CD4-positive, alpha-beta T cell treated with Interleukin-15 for 1 hour (primary cell): ENCODE results near the gene TMOD3.
"Not testable (repeated sequence)": the region's sequence is repeated elsewhere in the genome, so short reads cannot be mapped to it uniquely, and the experiment has no call there.

Experiments used
- DNase-seq: peaks from one replicate; pipeline ENCODE4 v3.0.0-alpha.2; 2020

TMOD3 gene

GRCh38 chr15:51865317-51865716, 35.9 kb downstream of the TMOD3 start:
- no peak for DNase-seq

DNA sequence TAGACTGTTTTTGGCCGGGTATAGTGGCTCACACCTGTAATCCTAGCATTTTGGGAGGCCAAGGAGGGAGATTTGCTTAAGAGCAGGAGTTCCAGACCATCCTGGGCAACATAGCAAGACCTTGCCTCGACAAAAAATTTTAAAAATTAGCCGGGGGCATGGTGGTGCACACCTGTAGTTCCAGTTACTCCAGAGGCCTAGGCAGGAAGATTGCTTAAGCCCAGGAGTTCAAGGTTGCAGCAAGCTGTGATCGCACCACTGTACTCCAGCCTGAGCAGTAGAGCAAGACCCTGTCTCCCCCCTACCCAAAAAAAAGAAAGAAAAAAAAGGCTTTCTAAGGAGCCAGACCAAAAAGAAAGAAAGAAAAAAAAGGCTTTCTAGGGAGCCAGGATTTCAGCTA, 36.7 kb downstream of the TMOD3 start:
- DNase-seq = no peak

DNA sequence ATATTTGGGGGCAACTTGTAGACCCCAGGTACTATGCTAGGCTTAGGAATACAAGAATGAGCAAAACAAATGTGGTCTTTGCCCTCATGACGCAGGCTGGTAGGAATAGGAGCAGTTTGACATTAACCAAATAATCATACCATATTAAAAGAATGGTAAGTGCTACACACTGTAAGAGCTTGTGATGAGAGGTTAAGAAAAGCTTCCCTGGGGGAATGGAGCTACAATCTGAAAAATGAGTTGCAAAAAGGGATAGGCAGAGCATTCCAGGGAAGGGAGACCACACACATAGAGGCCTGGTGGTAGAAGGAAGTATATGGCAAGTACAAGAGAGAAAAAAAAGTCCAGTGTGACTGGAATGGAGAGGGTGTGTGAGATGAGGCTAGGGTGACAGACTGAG, 37.3 kb downstream of the TMOD3 start:
- no peak for DNase-seq

DNA sequence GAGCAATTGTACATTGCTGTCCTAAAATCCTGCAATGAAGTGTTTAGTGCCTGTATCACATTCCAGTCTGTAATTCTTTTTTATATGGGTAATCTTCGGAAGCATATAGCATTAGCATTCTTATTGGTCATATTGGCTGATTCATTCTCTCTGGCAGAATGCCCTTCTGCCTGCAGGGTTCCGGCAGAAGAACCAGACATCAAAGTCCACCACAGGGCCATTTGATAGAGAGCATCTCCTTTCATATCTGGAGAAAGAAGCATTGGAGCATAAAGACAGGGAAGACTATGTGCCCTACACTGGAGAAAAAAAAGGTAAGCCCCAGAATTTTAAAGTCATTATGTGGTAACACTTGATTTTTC, 39.6 kb downstream of the TMOD3 start:
- no peak for DNase-seq

DNA sequence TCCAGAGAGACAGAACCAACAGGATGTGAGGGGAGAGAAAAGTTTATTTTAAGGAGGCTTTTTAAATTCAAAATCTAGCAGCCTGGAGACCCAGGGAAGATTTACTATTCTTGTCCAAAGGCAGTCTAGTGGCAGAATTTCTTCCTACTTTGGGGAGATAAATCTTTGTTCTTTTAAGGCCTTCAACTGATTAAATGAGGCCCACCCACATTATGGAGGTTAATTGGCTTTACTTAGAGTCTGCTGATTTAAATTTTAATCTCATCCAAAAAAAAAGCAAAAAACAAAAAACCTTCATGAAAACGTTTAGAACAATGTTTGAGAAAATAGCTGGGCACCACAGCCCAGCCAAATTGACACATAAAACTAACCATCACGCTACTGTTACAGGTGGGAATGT, 41.3 kb downstream of the TMOD3 start:
- no peak for DNase-seq

- no peak for DNase-seq
Measured at GRCh38 chr15:51874751-51875644, 45.5 kb downstream of the TMOD3 start.

- DNase-seq = no peak
Measured at GRCh38 chr15:51876169-51876568, 46.7 kb downstream of the TMOD3 start.

DNA sequence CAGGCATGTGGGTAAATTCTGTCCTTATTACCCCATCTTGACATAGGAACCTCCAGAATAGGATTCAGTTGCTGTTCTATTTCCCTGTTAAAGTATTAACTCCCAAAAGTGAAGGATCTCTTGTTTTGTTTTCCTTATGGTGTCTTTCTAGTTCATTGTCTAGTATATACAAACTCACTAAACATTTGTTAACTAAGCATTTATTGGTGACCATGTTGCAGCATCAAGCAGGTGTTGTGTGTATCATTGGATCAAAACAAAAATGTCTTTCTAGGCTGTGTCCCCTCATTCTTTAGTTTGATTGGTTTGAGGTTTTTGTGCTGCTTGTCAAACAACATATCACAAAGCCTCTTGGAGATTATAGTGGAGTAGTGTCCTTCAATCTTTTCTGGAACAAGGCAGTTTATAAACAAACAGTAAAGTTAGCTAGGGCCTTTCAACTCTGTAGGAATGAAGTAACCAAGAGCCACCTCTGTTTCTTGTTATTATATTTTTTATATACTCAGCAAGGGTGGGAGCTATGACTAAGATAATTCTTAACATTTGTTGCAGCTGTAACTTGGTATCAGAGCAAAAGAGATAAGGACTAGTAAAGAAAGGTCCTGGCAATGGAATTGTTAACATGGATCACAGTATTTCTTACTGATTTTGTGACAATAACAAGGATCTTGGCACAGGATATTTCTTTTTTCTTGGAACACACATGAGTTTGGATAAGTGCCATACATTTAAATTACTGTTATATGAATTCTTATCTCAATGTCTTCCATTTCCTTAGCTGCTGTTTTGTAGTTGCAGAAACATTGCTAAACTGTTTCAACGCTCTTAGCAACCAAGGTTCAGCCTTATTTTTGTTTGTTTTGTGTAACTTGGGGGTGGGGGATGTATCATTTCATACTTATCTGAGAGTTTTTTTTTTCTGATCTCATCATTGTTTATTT, 49.3 kb downstream of the TMOD3 start:
- no peak for DNase-seq

- DNase-seq = no peak
Measured at GRCh38 chr15:51879555-51879954, 50.1 kb downstream of the TMOD3 start.

DNA sequence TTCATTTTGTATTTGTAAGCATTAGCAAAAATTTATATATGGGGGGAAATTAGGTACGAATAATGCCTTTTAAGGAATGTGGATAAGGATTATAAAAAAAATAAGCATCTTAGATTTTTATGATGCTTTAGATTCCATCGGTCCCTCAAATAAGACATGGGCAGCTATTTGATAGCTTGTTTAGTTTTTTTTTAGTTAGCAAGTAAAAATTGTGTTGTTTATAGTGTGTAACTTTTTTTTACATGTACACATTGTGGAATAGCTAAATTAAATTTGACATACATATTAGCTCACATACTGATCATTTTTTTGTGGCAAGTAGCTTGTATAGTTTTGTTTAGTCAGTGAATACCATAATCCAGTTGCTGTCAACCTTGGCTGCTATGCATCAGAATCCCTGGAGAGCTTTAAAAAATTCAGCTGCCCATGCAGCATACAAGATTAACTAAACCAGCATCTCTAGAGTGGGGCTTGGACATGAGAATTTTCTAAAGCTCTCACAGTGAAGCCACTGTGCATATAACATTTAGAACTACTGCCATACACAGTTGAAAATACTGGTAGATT, 53.9 kb downstream of the TMOD3 start:
- DNase-seq = no peak

DNA sequence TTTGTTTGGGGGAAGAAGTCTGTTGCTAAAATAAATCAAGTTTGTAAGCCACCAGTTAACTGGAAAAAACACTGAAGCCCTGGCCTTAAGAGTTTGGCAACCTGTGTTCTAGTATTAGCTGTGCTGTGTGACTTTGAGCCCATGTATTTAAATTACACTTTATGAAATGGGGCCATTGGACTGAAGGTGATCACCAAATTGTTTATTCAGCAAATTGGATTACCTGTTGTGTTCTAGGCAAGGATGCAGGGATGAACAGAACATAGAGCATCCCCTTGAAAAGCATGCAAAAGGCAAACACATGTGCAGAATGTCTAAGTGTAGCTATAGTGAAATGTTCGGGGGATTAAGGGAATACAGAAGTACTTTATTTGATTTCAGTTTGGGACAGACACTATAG, 54.6 kb downstream of the TMOD3 start:
- no peak for DNase-seq

- DNase-seq = no peak
Measured at GRCh38 chr15:51884517-51885236, 55.2 kb downstream of the TMOD3 start.

DNA sequence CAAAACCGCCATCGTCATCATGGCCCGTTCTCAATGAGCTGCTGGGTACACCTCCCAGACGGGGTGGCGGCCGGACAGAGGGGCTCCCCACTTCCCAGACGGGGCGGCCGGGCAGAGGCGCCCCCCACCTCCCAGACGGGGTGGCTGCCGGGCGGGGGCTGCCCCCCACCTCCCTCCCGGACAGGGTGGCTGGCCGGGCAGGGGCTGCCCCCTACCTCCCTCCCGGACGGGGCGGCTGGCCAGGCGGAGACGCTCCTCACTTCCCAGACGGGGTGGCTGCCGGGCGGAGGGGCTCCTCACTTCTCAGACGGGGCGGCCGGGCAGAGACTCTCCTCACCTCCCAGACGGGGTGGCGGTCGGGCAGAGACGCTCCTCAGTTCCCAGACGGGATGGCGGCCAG, 56.3 kb downstream of the TMOD3 start:
- not testable (repeated sequence) for DNase-seq

DNA sequence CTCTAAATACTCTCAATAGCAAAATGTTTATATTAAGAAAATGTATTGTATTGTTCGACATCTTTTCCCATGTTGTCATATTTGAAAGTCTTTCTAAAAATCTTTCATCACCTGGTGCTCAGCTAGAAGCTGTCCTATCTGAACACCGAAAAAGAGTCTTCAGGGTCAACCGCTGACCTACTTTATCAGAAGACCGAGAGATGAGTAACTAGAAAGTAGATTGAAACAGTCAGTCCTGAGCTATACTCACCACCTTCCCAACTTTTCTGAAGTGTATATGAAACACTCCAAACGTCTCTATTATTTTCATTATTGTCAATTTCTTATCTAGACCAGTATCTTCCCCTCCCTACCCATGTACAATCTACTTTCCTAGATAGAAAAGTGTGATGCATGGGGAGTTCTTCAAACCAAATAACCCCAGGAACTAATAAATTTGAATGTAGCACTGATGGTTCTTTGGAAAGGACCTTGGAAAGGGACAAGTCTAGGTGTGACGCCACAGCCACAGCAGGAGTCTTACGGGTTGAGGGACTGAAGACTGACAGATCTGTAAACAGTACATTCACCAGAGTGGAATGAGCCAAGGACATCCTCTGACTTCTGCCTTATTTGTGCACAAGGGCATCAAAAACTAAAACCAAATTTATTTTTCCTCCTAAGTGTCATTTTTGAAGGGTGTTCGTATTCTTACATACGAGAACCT, 58.6 kb downstream of the TMOD3 start:
- no peak for DNase-seq

DNA sequence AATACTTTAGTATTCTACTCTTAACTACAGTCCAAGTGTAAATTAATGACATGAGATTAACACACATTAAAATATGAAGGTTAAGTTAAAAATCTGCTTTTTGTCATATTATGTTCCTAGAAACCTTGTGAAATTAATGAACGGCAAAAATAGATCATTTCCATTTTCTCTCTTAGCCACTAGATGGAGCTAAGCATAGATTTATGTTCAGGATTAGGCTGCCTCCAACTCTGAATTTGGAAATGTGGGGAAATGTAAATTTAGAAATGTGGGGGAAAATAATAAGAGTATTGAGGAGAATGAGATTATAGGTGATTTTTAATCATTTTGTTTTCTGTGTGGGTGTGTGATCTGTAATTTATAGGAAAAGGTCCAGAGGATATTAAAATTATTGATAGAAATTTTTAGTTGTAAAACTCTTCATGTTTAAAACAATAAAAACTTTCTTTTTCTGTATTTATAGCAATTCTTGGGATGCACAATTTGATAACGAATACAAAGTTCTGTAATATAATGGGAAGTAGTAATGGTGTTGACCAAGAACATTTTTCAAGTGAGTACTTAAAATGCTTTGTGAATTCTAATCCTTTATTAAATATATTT, 59.2 kb downstream of the TMOD3 start:
- DNase-seq = no peak

GRCh38 chr15:51889486-51889885, 60.0 kb downstream of the TMOD3 start:
- no peak for DNase-seq

DNA sequence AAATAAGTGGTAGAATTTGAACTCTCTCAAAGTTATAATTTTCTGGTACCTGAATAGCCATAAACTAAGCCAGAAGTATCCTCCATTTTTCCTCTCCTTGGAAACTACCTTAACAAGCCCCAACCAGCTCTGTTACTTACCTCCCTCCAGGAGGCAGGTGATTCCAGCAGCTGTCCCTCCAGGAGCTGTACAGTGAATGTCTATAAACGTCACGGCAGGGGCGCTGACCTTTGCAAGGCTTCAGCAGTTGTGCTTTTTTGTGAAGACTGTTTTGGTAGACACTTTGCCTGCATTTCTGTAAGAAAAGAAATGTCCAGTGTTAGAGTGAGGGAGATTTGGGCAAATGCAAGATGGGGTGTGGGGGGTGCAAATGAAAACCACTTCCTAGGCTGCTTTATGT, 75.0 kb downstream of the TMOD3 start:
- DNase-seq = no peak

DNA sequence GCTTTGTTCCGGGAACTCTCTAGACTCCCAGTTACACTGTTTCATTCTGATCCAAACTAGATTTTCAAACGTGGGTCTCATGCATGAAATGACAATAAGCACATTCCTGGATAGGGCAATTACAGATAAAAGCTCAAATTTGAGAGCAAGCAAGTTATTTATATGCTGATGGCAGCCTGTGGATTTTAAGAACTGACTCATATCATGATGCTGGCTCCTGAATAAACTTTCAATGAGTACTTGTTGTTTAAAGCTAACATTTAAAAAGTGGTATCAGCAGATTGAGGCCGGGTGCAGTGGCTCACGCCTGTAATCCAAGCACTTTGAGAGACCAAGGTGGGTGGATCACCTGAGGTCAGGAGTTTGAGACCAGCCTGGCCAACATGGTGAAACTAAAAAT, 75.5 kb downstream of the TMOD3 start:
- no peak for DNase-seq

GRCh38 chr15:51907136-51907862, 77.8 kb downstream of the TMOD3 start:
- DNase-seq = no peak

GRCh38 chr15:51908316-51908715, 78.9 kb downstream of the TMOD3 start:
- DNase-seq = no peak

- DNase-seq = no peak
Measured at GRCh38 chr15:51909584-51909983, 80.1 kb downstream of the TMOD3 start.
